WTC11 (cell line): ENCODE results near the gene RECQL5. TPM values are rescaled to one million over a fixed set of nuclear protein-coding genes. Genes with fewer than 3 reads are reported as not detected.

Experiments used
- ATAC-seq: fragments of 200-7000 bp; cut with Tn5 transposase; 2 replicates; pipeline ENCODE4 v1.10.0; 2021; ENCODE audit warnings: mild to moderate bottlenecking, moderate library complexity
- CTCF ChIA-PET: fragments of 300-600 bp; sonication (Branson Sonifier 250); formaldehyde crosslinking; loops from one replicate; lab custom pipeline; 2021; ENCODE audit warnings: antibody characterized with exemption; lab: Charles Lee
- POLR2A ChIA-PET: fragments of 350-600 bp; sonication (Branson Sonifier 250); formaldehyde crosslinking; loops from one replicate; lab custom pipeline; 2021; ENCODE audit warnings: antibody characterized with exemption; lab: Charles Lee
- DNase-seq: peaks from one replicate; pipeline ENCODE4 v3.0.0; 2021; ENCODE audit warnings: low spot score
- H3K27ac Mint-ChIP-seq: 2 replicates; pipeline ENCODE4 v1.8.0; 2021; ENCODE audit warnings: mixed read lengths
- H3K27me3 Mint-ChIP-seq: 2 replicates; pipeline ENCODE4 v1.8.0; 2021; ENCODE audit warnings: low read depth, mild to moderate bottlenecking, moderate library complexity, mixed read lengths
- H3K36me3 Mint-ChIP-seq: 2 replicates; pipeline ENCODE4 v1.8.0; 2021; ENCODE audit warnings: mixed read lengths
- H3K4me1 Mint-ChIP-seq: 2 replicates; pipeline ENCODE4 v1.8.0; 2022; ENCODE audit warnings: mixed read lengths
- H3K4me3 Mint-ChIP-seq: 2 replicates; pipeline ENCODE4 v1.8.0; 2021; ENCODE audit warnings: mild to moderate bottlenecking, moderate library complexity, mixed read lengths
- H3K9me3 Mint-ChIP-seq: 2 replicates; pipeline ENCODE4 v1.8.0; 2021; ENCODE audit warnings: mixed read lengths
- ATF6 ChIP-seq: sonication (generic); formaldehyde crosslinking; IDR thresholded peaks from 2 replicates; pipeline ENCODE4 v1.8.1; 2023; ENCODE audit warnings: mild to moderate bottlenecking, missing genetic modification reagents
- EMX1 ChIP-seq: fragments of 250-450 bp; sonication (Bioruptor Pico); IDR thresholded peaks from 2 replicates; pipeline ENCODE4 v1.8.0; 2021; ENCODE audit warnings: mild to moderate bottlenecking
- FOXP1 ChIP-seq: sonication (generic); formaldehyde crosslinking; IDR thresholded peaks from 2 replicates; pipeline ENCODE4 v1.8.0; 2022; ENCODE audit warnings: missing genetic modification reagents, mild to moderate bottlenecking, moderate library complexity, borderline replicate concordance
- JUN ChIP-seq: sonication (generic); formaldehyde crosslinking; IDR thresholded peaks from 2 replicates; pipeline ENCODE4 v1.8.0; 2023; ENCODE audit warnings: mild to moderate bottlenecking, missing genetic modification reagents
- MXD4 ChIP-seq: fragments of 250-450 bp; sonication (Bioruptor Pico); IDR thresholded peaks from 2 replicates; pipeline ENCODE4 v1.8.0; 2021; ENCODE audit warnings: mild to moderate bottlenecking, moderate library complexity, borderline replicate concordance
- PRRX2 ChIP-seq: fragments of 250-450 bp; sonication (Bioruptor Pico); IDR thresholded peaks from 2 replicates; pipeline ENCODE4 v1.8.0; 2021; ENCODE audit warnings: mild to moderate bottlenecking
- RELA ChIP-seq: sonication (generic); formaldehyde crosslinking; IDR thresholded peaks from 2 replicates; pipeline ENCODE4 v1.8.1; 2022; ENCODE audit warnings: missing genetic modification reagents, mild to moderate bottlenecking, borderline replicate concordance
- SMAD4 ChIP-seq: sonication (generic); formaldehyde crosslinking; IDR thresholded peaks from 2 replicates; pipeline ENCODE4 v1.8.0; 2022; ENCODE audit warnings: mild to moderate bottlenecking, missing genetic modification reagents
- TEAD4 ChIP-seq: sonication (generic); formaldehyde crosslinking; IDR thresholded peaks from 2 replicates; pipeline ENCODE4 v1.8.0; 2022; ENCODE audit warnings: mild to moderate bottlenecking, missing genetic modification reagents
- USF2 ChIP-seq: sonication (generic); formaldehyde crosslinking; IDR thresholded peaks from 2 replicates; pipeline ENCODE4 v1.8.1; 2023; ENCODE audit warnings: mild to moderate bottlenecking, missing genetic modification reagents, moderate library complexity
- ZNF138 ChIP-seq: sonication (generic); formaldehyde crosslinking; conservative IDR thresholded peaks from 2 replicates; pipeline ENCODE4 v1.8.1; 2022; ENCODE audit warnings: mild to moderate bottlenecking, moderate library complexity, missing genetic modification reagents
- ZNF423 ChIP-seq: fragments of 250-450 bp; sonication (Bioruptor Pico); IDR thresholded peaks from 2 replicates; pipeline ENCODE4 v2.1.2; 2022; ENCODE audit warnings: mild to moderate bottlenecking, moderate library complexity
- total RNA-seq: library from RNA; stranded (reverse); gene quantifications from 3 replicates; pipeline ENCODE4 v1.2.3, GENCODE V29; 2021
- TF ChIP-seq, protein P1 (sequence below): sonication (generic); formaldehyde crosslinking; IDR thresholded peaks from 2 replicates; pipeline ENCODE4 v1.8.0; 2022; ENCODE audit warnings: mild to moderate bottlenecking, missing genetic modification reagents
- TF ChIP-seq, protein P2 (sequence below): sonication (generic); formaldehyde crosslinking; IDR thresholded peaks from 2 replicates; pipeline ENCODE4 v1.8.1; 2023; ENCODE audit warnings: mild to moderate bottlenecking, missing genetic modification reagents, borderline replicate concordance
- TF ChIP-seq, protein P3 (sequence below): sonication (generic); formaldehyde crosslinking; IDR thresholded peaks from 2 replicates; pipeline ENCODE4 v1.8.1; 2022; ENCODE audit warnings: low read depth, mild to moderate bottlenecking, moderate library complexity, missing genetic modification reagents, borderline replicate concordance
- TF ChIP-seq, protein P4 (sequence below): sonication (generic); formaldehyde crosslinking; conservative IDR thresholded peaks from 2 replicates; pipeline ENCODE4 v1.8.1; 2023; ENCODE audit warnings: mild to moderate bottlenecking, low read depth, missing genetic modification reagents, moderate library complexity
- TF ChIP-seq, protein P5 (sequence below): fragments of 250-450 bp; sonication (Bioruptor Pico); IDR thresholded peaks from 2 replicates; pipeline ENCODE4 v1.9.0; 2021; ENCODE audit warnings: mild to moderate bottlenecking

Gene RECQL5
- total RNA-seq, 1 experiment from 2014 or later: 51.0 TPM

GRCh38 chr17:75670868-75671267, 3.9 kb upstream of the RECQL5 start:
- no peak overlapping the region for H3K4me3 Mint-ChIP-seq
- TF ChIP-seq, protein P1, sequence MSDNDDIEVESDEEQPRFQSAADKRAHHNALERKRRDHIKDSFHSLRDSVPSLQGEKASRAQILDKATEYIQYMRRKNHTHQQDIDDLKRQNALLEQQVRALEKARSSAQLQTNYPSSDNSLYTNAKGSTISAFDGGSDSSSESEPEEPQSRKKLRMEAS (CRISPR knock-in tag): no peak
- TF ChIP-seq, protein P2, sequence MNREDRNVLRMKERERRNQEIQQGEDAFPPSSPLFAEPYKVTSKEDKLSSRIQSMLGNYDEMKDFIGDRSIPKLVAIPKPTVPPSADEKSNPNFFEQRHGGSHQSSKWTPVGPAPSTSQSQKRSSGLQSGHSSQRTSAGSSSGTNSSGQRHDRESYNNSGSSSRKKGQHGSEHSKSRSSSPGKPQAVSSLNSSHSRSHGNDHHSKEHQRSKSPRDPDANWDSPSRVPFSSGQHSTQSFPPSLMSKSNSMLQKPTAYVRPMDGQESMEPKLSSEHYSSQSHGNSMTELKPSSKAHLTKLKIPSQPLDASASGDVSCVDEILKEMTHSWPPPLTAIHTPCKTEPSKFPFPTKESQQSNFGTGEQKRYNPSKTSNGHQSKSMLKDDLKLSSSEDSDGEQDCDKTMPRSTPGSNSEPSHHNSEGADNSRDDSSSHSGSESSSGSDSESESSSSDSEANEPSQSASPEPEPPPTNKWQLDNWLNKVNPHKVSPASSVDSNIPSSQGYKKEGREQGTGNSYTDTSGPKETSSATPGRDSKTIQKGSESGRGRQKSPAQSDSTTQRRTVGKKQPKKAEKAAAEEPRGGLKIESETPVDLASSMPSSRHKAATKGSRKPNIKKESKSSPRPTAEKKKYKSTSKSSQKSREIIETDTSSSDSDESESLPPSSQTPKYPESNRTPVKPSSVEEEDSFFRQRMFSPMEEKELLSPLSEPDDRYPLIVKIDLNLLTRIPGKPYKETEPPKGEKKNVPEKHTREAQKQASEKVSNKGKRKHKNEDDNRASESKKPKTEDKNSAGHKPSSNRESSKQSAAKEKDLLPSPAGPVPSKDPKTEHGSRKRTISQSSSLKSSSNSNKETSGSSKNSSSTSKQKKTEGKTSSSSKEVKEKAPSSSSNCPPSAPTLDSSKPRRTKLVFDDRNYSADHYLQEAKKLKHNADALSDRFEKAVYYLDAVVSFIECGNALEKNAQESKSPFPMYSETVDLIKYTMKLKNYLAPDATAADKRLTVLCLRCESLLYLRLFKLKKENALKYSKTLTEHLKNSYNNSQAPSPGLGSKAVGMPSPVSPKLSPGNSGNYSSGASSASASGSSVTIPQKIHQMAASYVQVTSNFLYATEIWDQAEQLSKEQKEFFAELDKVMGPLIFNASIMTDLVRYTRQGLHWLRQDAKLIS (CRISPR knock-in tag): no peak
- TF ChIP-seq ATF6 (CRISPR knock-in tag) (no peak), EMX1 (CRISPR knock-in tag) (no peak), ZNF423 (CRISPR knock-in tag) (no peak), FOXP1 (CRISPR knock-in tag) (no peak), PRRX2 (CRISPR knock-in tag) (no peak), ZNF138 (CRISPR knock-in tag) (no peak)
- TF ChIP-seq, protein P3, sequence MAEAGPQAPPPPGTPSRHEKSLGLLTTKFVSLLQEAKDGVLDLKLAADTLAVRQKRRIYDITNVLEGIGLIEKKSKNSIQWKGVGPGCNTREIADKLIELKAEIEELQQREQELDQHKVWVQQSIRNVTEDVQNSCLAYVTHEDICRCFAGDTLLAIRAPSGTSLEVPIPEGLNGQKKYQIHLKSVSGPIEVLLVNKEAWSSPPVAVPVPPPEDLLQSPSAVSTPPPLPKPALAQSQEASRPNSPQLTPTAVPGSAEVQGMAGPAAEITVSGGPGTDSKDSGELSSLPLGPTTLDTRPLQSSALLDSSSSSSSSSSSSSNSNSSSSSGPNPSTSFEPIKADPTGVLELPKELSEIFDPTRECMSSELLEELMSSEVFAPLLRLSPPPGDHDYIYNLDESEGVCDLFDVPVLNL (CRISPR knock-in tag): no peak
- TF ChIP-seq, protein P4, sequence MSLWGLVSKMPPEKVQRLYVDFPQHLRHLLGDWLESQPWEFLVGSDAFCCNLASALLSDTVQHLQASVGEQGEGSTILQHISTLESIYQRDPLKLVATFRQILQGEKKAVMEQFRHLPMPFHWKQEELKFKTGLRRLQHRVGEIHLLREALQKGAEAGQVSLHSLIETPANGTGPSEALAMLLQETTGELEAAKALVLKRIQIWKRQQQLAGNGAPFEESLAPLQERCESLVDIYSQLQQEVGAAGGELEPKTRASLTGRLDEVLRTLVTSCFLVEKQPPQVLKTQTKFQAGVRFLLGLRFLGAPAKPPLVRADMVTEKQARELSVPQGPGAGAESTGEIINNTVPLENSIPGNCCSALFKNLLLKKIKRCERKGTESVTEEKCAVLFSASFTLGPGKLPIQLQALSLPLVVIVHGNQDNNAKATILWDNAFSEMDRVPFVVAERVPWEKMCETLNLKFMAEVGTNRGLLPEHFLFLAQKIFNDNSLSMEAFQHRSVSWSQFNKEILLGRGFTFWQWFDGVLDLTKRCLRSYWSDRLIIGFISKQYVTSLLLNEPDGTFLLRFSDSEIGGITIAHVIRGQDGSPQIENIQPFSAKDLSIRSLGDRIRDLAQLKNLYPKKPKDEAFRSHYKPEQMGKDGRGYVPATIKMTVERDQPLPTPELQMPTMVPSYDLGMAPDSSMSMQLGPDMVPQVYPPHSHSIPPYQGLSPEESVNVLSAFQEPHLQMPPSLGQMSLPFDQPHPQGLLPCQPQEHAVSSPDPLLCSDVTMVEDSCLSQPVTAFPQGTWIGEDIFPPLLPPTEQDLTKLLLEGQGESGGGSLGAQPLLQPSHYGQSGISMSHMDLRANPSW: no peak
- TF ChIP-seq, all 79 proteins: peak for 0
- Mint-ChIP-seq H3K9me3 (no peaks in the 10 kb centered on the region), H3K4me1 (peaks cover 10% of the 10 kb centered on the region), H3K36me3 (peaks cover 37% of the 10 kb centered on the region), H3K27ac (no peak overlapping the region), H3K27me3 (no peaks in the 10 kb centered on the region)
- ATAC-seq (no peak), DNase-seq (no peak)
- ChIA-PET POLR2A (no interaction called here), CTCF (interaction anchor here (5.2 to 5.6 kb wide), 2 partner anchors 37 to 78 kb away, joined by 23 to 72 read pairs; partner anchors contain the start of gene SMIM5)

GRCh38 chr17:75668489-75668888, 1.5 kb upstream of the RECQL5 start:
- H3K9me3 Mint-ChIP-seq: no peaks in the 10 kb centered on the region
- peaks cover 41% of the 10 kb centered on the region for H3K36me3 Mint-ChIP-seq
- TF ChIP-seq RELA (CRISPR knock-in tag): no peak
- TF ChIP-seq, all 79 proteins: peak for 0
- no peak overlapping the region for H3K4me3 Mint-ChIP-seq
- no peaks in the 10 kb centered on the region for H3K27me3 Mint-ChIP-seq
- no peak overlapping the region; the same call in 1 of the 2 replicates for H3K27ac Mint-ChIP-seq
- CTCF ChIA-PET: interaction anchor here (1.1 to 3.6 kb wide), 2 partner anchors 36 to 85 kb away, joined by 4 to 17 read pairs; no protein-coding TSS in a partner anchor
- H3K4me1 Mint-ChIP-seq: peaks cover 12% of the 10 kb centered on the region
- POLR2A ChIA-PET: no interaction called here
- DNase-seq (no peak), ATAC-seq (no peak)

GRCh38 chr17:75667825-75668224, 871 bp upstream of the RECQL5 start:
- Mint-ChIP-seq H3K9me3 (no peaks in the 10 kb centered on the region), H3K4me3 (no peak overlapping the region), H3K4me1 (peaks cover 12% of the 10 kb centered on the region), H3K36me3 (peaks cover 41% of the 10 kb centered on the region), H3K27me3 (no peaks in the 10 kb centered on the region), H3K27ac (no peak overlapping the region)
- DNase-seq (no peak), ATAC-seq (no peak)
- CTCF ChIA-PET: interaction anchor here (0.9 to 3.6 kb wide), 2 partner anchors 86 to 163 kb away, joined by 3 to 17 read pairs; no protein-coding TSS in a partner anchor
- POLR2A ChIA-PET: interaction anchor here (0.6 kb wide), 1 partner anchor 294 kb away, joined by 6 read pairs; no protein-coding TSS in a partner anchor
- TF ChIP-seq USF2 (CRISPR knock-in tag) (no peak), MXD4 (no peak), TEAD4 (no peak), JUN (CRISPR knock-in tag) (no peak), SMAD4 (CRISPR knock-in tag) (no peak)
- TF ChIP-seq, protein P5, sequence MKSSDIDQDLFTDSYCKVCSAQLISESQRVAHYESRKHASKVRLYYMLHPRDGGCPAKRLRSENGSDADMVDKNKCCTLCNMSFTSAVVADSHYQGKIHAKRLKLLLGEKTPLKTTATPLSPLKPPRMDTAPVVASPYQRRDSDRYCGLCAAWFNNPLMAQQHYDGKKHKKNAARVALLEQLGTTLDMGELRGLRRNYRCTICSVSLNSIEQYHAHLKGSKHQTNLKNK (CRISPR knock-in tag): no peak
